SK-N-MC (cell line): Measurements from ENCODE around the gene LIMS2.

Experiments
- EZH2 ChIP-seq: fragments of 200-600 bp; sonication (generic); IDR thresholded peaks from one replicate; pipeline ENCODE4 v1.6.1; 2017; ENCODE audit warnings: antibody characterized with exemption
- POLR2AphosphoS5 ChIP-seq: IDR thresholded peaks from 2 replicates; pipeline ENCODE4 v1.6.1; 2012; ENCODE audit warnings: mild to moderate bottlenecking, low read depth, low read length, borderline replicate concordance

GRCh38 chr2:127626917-127627739, 48.2 kb downstream of the LIMS2 start:
- TF ChIP-seq POLR2AphosphoS5 (no peak), EZH2 (no peak)
